H1 (cell line): ENCODE data around the gene SEPTIN5. TPM values are rescaled to one million over a fixed set of nuclear protein-coding genes. Genes with fewer than 3 reads are reported as not detected.
A peak's percentile ranks its signal among the peaks of the same experiment; 100 is the strongest.

Experiments used
- CTCF ChIA-PET: fragments of 300-600 bp; sonication (Branson Sonifier 250); formaldehyde crosslinking; loops from one replicate; lab custom pipeline; 2021; ENCODE audit not compliant: partially characterized antibody; lab: Charles Lee
- POLR2A ChIA-PET: fragments of 300-600 bp; sonication (Branson Sonifier 250); formaldehyde crosslinking; loops from one replicate; lab custom pipeline; 2021; ENCODE audit warnings: inconsistent platforms; ENCODE audit not compliant: partially characterized antibody; lab: Charles Lee
- DNase-seq, 2 experiments: peaks; one replicate each; pipeline versions ENCODE4 v3.0.0 to v3.0.0-alpha.2; 2010 to 2022; ENCODE audit warnings: low spot score in 2 of 2, low read depth in 1 of 2, mixed read lengths in 1 of 2
- FAIRE-seq: peaks from 2 replicates; lab custom pipeline; 2011; peaks lifted over from hg19 to GRCh38; lab: Jason Lieb, UNC
- H2AFZ ChIP-seq: 2 replicates; pipeline ENCODE4 v1.8.1; 2012; ENCODE audit warnings: low read length, inconsistent platforms
- H2AK5ac ChIP-seq: 2 replicates; pipeline ENCODE4 v1.6.1; 2013; ENCODE audit warnings: low read depth, low read length
- H2BK120ac ChIP-seq: replicated peaks from 2 replicates; pipeline ENCODE3; 2013; ENCODE audit warnings: low read depth, low read length, inconsistent platforms
- H2BK12ac ChIP-seq: 2 replicates; pipeline ENCODE4 v1.6.1; 2013; ENCODE audit warnings: low read depth, low read length
- H2BK15ac ChIP-seq: 2 replicates; pipeline ENCODE4 v1.6.1; 2013; ENCODE audit warnings: low read length
- H2BK20ac ChIP-seq: 2 replicates; pipeline ENCODE4 v1.6.1; 2013; ENCODE audit warnings: low read length
- H2BK5ac ChIP-seq: 2 replicates; pipeline ENCODE4 v1.6.1; 2013; ENCODE audit warnings: low read depth, low read length
- H3K14ac ChIP-seq: 2 replicates; pipeline ENCODE4 v1.6.1; 2013; ENCODE audit warnings: inconsistent platforms; ENCODE audit not compliant: insufficient read length
- H3K18ac ChIP-seq: 2 replicates; pipeline ENCODE4 v1.6.1; 2013; ENCODE audit warnings: low read length; ENCODE audit errors: extremely low read depth
- H3K23ac ChIP-seq: 2 replicates; pipeline ENCODE4 v1.6.1; 2013; ENCODE audit warnings: inconsistent platforms; ENCODE audit not compliant: insufficient read length
- H3K23me2 ChIP-seq: 2 replicates; pipeline ENCODE4 v1.6.1; 2013; ENCODE audit warnings: low read depth, low read length
- H3K27ac ChIP-seq: 2 replicates; pipeline ENCODE4 v1.6.1; 2011; ENCODE audit warnings: low read depth, low read length, inconsistent platforms
- H3K27me3 ChIP-seq, 4 experiments: replicated peaks in 1 of 4; 1 replicate in 1 of 4; 2 replicates in 3 of 4; pipeline versions ENCODE4 v1.6.1 to v1.8.1; 2011 to 2013; ENCODE audit warnings: low read length in 3 of 4, mild to moderate bottlenecking in 3 of 4, inconsistent platforms in 2 of 4, mixed read lengths in 2 of 4, moderate library complexity in 1 of 4; ENCODE audit not compliant: control insufficient read depth in 3 of 4, insufficient read depth in 3 of 4; ENCODE audit errors: extremely low read depth in 1 of 4
- H3K36me3 ChIP-seq, 4 experiments: 2 replicates each; pipeline versions ENCODE4 v1.6.1 to v1.8.1; 2011 to 2013; ENCODE audit warnings: mild to moderate bottlenecking in 4 of 4, low read length in 3 of 4, moderate library complexity in 2 of 4, control low read depth in 1 of 4, inconsistent platforms in 1 of 4; ENCODE audit not compliant: insufficient read depth in 4 of 4, control insufficient read depth in 2 of 4
- H3K4ac ChIP-seq: replicated peaks from 2 replicates; pipeline ENCODE3; 2013; ENCODE audit warnings: low read length, low read depth, mixed read lengths, inconsistent platforms; ENCODE audit not compliant: insufficient read length
- H3K4me1 ChIP-seq, 4 experiments: replicated peaks in 1 of 4; 1 replicate in 1 of 4; 2 replicates in 3 of 4; pipeline versions ENCODE4 v1.6.1 to v1.8.1; 2011 to 2013; ENCODE audit warnings: low read length in 3 of 4, inconsistent platforms in 2 of 4, mixed read lengths in 1 of 4; ENCODE audit not compliant: insufficient read depth in 4 of 4, control insufficient read depth in 3 of 4
- H3K4me2 ChIP-seq, 2 experiments: 2 replicates each; pipeline versions ENCODE4 v1.6.1 to v1.8.1; 2011 to 2013; ENCODE audit warnings: low read depth in 2 of 2, low read length in 2 of 2, control low read depth in 1 of 2, inconsistent platforms in 1 of 2, mild to moderate bottlenecking in 1 of 2; ENCODE audit not compliant: insufficient read depth in 1 of 2
- H3K4me3 ChIP-seq, 4 experiments: fragments of 200-600, 300-600 bp in 1 of 4; sonication (generic), shearing (Covaris generic), sonication (Bioruptor Twin) in 1 of 4; 2 replicates each; pipeline versions ENCODE4 v1.5.1 to v1.8.1; 2011 to 2016; ENCODE audit warnings: low read length in 4 of 4, low read depth in 3 of 4, control low read depth in 2 of 4, inconsistent platforms in 2 of 4, mild to moderate bottlenecking in 2 of 4, mixed read lengths in 1 of 4, moderate library complexity in 1 of 4; ENCODE audit not compliant: insufficient read depth in 2 of 4; ENCODE audit errors: extremely low read depth in 1 of 4
- H3K56ac ChIP-seq: replicated peaks from 2 replicates; pipeline ENCODE3; 2013; ENCODE audit warnings: low read depth, mild to moderate bottlenecking, mixed read lengths, low read length, inconsistent platforms; ENCODE audit not compliant: insufficient read length
- H3K79me1 ChIP-seq: 2 replicates; pipeline ENCODE4 v1.6.1; 2013; ENCODE audit warnings: low read depth, low read length, control low read depth
- H3K79me2 ChIP-seq, 2 experiments: 2 replicates each; pipeline versions ENCODE4 v1.6.1 to v1.8.1; 2012 to 2013; ENCODE audit warnings: low read length in 2 of 2, mild to moderate bottlenecking in 2 of 2, inconsistent platforms in 1 of 2; ENCODE audit not compliant: insufficient read depth in 2 of 2, control insufficient read depth in 1 of 2
- H3K9ac ChIP-seq, 4 experiments: replicated peaks in 1 of 4; 1 replicate in 1 of 4; 2 replicates in 3 of 4; pipeline versions ENCODE4 v1.6.1 to v1.8.1; 2011 to 2013; ENCODE audit warnings: low read depth in 3 of 4, low read length in 3 of 4, control low read depth in 2 of 4, mild to moderate bottlenecking in 2 of 4, moderate library complexity in 2 of 4, inconsistent platforms in 1 of 4; ENCODE audit errors: extremely low read depth in 1 of 4
- H3K9me3 ChIP-seq, 2 experiments: 2 replicates each; pipeline versions ENCODE4 v1.6.1 to v1.8.1; 2012 to 2013; ENCODE audit warnings: mild to moderate bottlenecking in 2 of 2, moderate library complexity in 2 of 2, control low read depth in 1 of 2, inconsistent platforms in 1 of 2, low read depth in 1 of 2, low read length in 1 of 2, mixed read lengths in 1 of 2; ENCODE audit not compliant: insufficient read depth in 2 of 2
- H4K20me1 ChIP-seq, 2 experiments: replicated peaks in 1 of 2; 2 replicates each; pipeline versions ENCODE3 to v1.8.1; 2011 to 2013; ENCODE audit warnings: inconsistent platforms in 2 of 2, low read length in 2 of 2, mild to moderate bottlenecking in 1 of 2; ENCODE audit not compliant: insufficient read depth in 2 of 2, control insufficient read depth in 1 of 2
- H4K5ac ChIP-seq: 2 replicates; pipeline ENCODE4 v1.6.1; 2013; ENCODE audit warnings: low read length, low read depth, mixed read lengths, inconsistent platforms; ENCODE audit not compliant: insufficient read length
- H4K8ac ChIP-seq: 2 replicates; pipeline ENCODE4 v1.8.0; 2013; ENCODE audit warnings: mild to moderate bottlenecking, moderate library complexity, low read length, inconsistent platforms; ENCODE audit not compliant: insufficient read depth; ENCODE audit errors: extremely low read depth
- H4K91ac ChIP-seq: replicated peaks from 2 replicates; pipeline ENCODE3; 2013; ENCODE audit warnings: low read length, mixed read lengths, inconsistent platforms; ENCODE audit not compliant: insufficient read length
- CBX8 ChIP-seq: fragments of 300-800, 300-1000 bp; sonication (generic); IDR thresholded peaks from 2 replicates; pipeline ENCODE4 v1.7.1; 2016; ENCODE audit warnings: low read depth, low read length, borderline replicate concordance
- CTBP2 ChIP-seq: IDR thresholded peaks from 2 replicates; pipeline ENCODE4 v1.7.0; 2011; ENCODE audit warnings: borderline replicate concordance, mild to moderate bottlenecking, moderate library complexity, mixed read lengths, low read length; ENCODE audit not compliant: insufficient read depth, insufficient read length
- EZH2 ChIP-seq: fragments of 200-600 bp; sonication (generic); IDR thresholded peaks from 2 replicates; pipeline ENCODE4 v1.7.1; 2012; ENCODE audit warnings: low read depth, mild to moderate bottlenecking, moderate library complexity, low read length, inconsistent platforms; ENCODE audit not compliant: severe bottlenecking
- PHF8 ChIP-seq: fragments of 200-600 bp; sonication (generic); conservative IDR thresholded peaks from 2 replicates; pipeline ENCODE4 v1.7.1; 2012; ENCODE audit warnings: low read depth, mild to moderate bottlenecking, inconsistent platforms, low read length, moderate library complexity
- POLR2A ChIP-seq, 2 experiments: IDR thresholded peaks; 1 replicate in 1 of 2; 2 replicates in 1 of 2; pipeline ENCODE4 v1.6.1; 2011; ENCODE audit warnings: low read depth in 2 of 2, low read length in 2 of 2, mild to moderate bottlenecking in 2 of 2; ENCODE audit errors: control extremely low read depth in 1 of 2
- RNF2 ChIP-seq: fragments of 200-900, 300-1000 bp; sonication (generic); IDR thresholded peaks from 2 replicates; pipeline ENCODE4 v1.7.1; 2016; ENCODE audit warnings: borderline replicate concordance, low read depth, mild to moderate bottlenecking, antibody characterized with exemption, low read length; ENCODE audit not compliant: poor library complexity, severe bottlenecking; ENCODE audit errors: missing control alignments
- SUZ12 ChIP-seq: fragments of 200-600 bp; sonication (generic); IDR thresholded peaks from 2 replicates; pipeline ENCODE4 v1.6.1; 2012; ENCODE audit warnings: mild to moderate bottlenecking, inconsistent platforms, low read length, moderate library complexity, mixed read lengths
- WGBS, 2 experiments: shearing (Covaris generic) in 1 of 2; methylation state at CpG; one replicate each; pipeline versions ENCODE4 v1.1.6 to v1.1.7; 2013 to 2015; ENCODE audit warnings: low lambda C conversion rate in 2 of 2, mixed read lengths in 2 of 2, inconsistent platforms in 1 of 2, low coverage in 1 of 2, missing lambda C conversion rate in 1 of 2; ENCODE audit not compliant: insufficient replicate concordance in 2 of 2, insufficient coverage in 1 of 2, insufficient read length in 1 of 2; ENCODE audit errors: extremely low coverage in 1 of 2, missing lambda C conversion rate in 1 of 2; 5-methylcytosine and 5-hydroxymethylcytosine counted together
- polyA plus RNA-seq, 7 experiments: library from polyadenylated mRNA; depleted of rRNA in 3 of 7; stranded (reverse) in 5 of 7; unstranded in 2 of 7; fragments of >200 nt in 5 of 7; fragments of 200-250 nt in 2 of 7; gene quantifications; 1 replicate in 5 of 7; 2 replicates in 1 of 7; 4 replicates in 1 of 7; pipeline versions ENCODE4 v1.2.1 to v1.2.3, GENCODE V29; 2011 to 2013; ENCODE audit warnings: missing spikeins in 2 of 7, mixed read lengths in 2 of 7
- total RNA-seq: library from RNA; stranded (reverse); fragmentation: NEBNext Ultra II Directional; extraction: Animal tissue kit (Norgen Biotek cat#: 25700); gene quantifications from 2 replicates; pipeline ENCODE4 v1.2.1, GENCODE V29; 2021

The SEPTIN5 gene
- total and polyA plus RNA-seq, 2 of the 8 experiments (the other 6 are each of a cell fraction or from before 2014, with no cell fraction given) = 6.0 to 8.6 TPM

- no peak overlapping the region for H3K27ac ChIP-seq
- no peak overlapping the region for H3K9ac ChIP-seq
- peak overlapping the region; percentile 52; the same call in 1 of the 2 replicates for H2BK5ac ChIP-seq
- POLR2A ChIA-PET = interaction anchor here (0.7 to 3.1 kb wide), 7 partner anchors 8 to 148 kb away, joined by 3 to 21 read pairs (median 4); partner anchors contain the start of gene GP1BB
- peak overlapping the region; percentile 66; the same call in 1 of the 2 replicates for H2BK20ac ChIP-seq
- no peaks in the 10 kb centered on the region for H3K79me1 ChIP-seq
- peaks cover 92 to 97% (median 95%) of the 10 kb centered on the region in 4 experiments for H3K27me3 ChIP-seq
- H3K56ac ChIP-seq = no peak overlapping the region
- WGBS, 2 experiments = 13% methylated on average over 39 of the region's 39 CpGs; no CpG with 5 or more reads in 1 of the 2 experiments
- no peak overlapping the region for H3K23ac ChIP-seq
- H3K4me3 ChIP-seq = peak overlapping the region in 1 of 4 experiments; percentile 34; a peak in 2 of 8 replicates
- peaks cover 4% of the 10 kb centered on the region; the same call in 1 of the 2 replicates for H3K23me2 ChIP-seq
- H2BK12ac ChIP-seq = peak overlapping the region; percentile 100; the same call in 1 of the 2 replicates
- H3K18ac ChIP-seq = peak overlapping the region; percentile 71
- peaks cover 0 to 18% (median 0%) of the 10 kb centered on the region in 4 experiments; a peak in 1 of 8 replicates for H3K36me3 ChIP-seq
- H4K20me1 ChIP-seq = peaks cover 17 to 33% of the 10 kb centered on the region in 2 experiments
- no peak overlapping the region for H2BK120ac ChIP-seq
- peak overlapping the region; percentile 83; the same call in 1 of the 2 replicates for H2BK15ac ChIP-seq
- no peaks in the 10 kb centered on the region for H3K9me3 ChIP-seq
- peaks cover 0 to 58% (median 38%) of the 10 kb centered on the region in 4 experiments; a peak in 6 of 7 replicates for H3K4me1 ChIP-seq
- peak overlapping the region; percentile 7 for H4K91ac ChIP-seq
- peak overlapping the region; percentile 13 for H3K4ac ChIP-seq
- H3K4me2 ChIP-seq = peak overlapping the region; percentile 33 to 40; a peak in 3 of 4 replicates
- no peaks in the 10 kb centered on the region for H3K79me2 ChIP-seq
- no peak for FAIRE-seq
- H4K5ac ChIP-seq = no peak overlapping the region
- CTCF ChIA-PET = interaction anchor here (0.8 to 5.6 kb wide), 9 partner anchors 9 to 147 kb away, joined by 3 to 48 read pairs (median 5); partner anchors contain the start of gene GP1BB
- H3K14ac ChIP-seq = no peak overlapping the region
- no peak overlapping the region for H2AFZ ChIP-seq
- no peak for TF ChIP-seq PHF8
- TF ChIP-seq EZH2 = peak; percentile 91
- TF ChIP-seq POLR2A (IDR thresholded peaks at IDR 0.05; ENCODE audit: control extremely low read depth in 1 of 2, low read depth in 2 of 2, low read length in 2 of 2) = no peak
- peak; percentile 72 for TF ChIP-seq CTBP2
- TF ChIP-seq SUZ12 = peak; percentile 80
- TF ChIP-seq CBX8 = peak; percentile 84; the same call in 1 of the 2 replicates
- TF ChIP-seq RNF2 = peak; percentile 91
- peak in 1 of 2 experiments; percentile 75 for DNase-seq
- H4K8ac ChIP-seq = peak overlapping the region; percentile 81
- no peak overlapping the region for H2AK5ac ChIP-seq
These were observed 49.4 kb downstream of the SEPTIN5 start for GRCh38 chr22:19763458-19764298.
